Measurements from ENCODE around the gene ESRP2. TPM values are rescaled to one million over a fixed set of nuclear protein-coding genes. Genes with fewer than 3 reads are reported as not detected.
A peak's percentile ranks its signal among the peaks of the same experiment; 100 is the strongest.

ESRP2 gene
- polyA plus RNA-seq, 2 donors, result 80.5 to 90.5 TPM

GRCh38 chr16:68264128-68265077 is 28.5 kb upstream of the ESRP2 start, which contains the start of gene SLC7A6:
TSS of gene SLC7A6 (plus strand) at chr16:68264526. CDS start at chr16:68274727, 10,201 bp downstream.
- peaks cover 3% of the 10 kb centered on the region in 2 donors for H3K4me1 ChIP-seq (ENCODE audit: control insufficient read depth in 2 of 2, insufficient read depth in 2 of 2, low read length in 1 of 2)

GRCh38 chr16:68263559-68264127 is 27.7 kb upstream of the ESRP2 start:
- 37 to 40% methylated on average over 11 of the region's 11 CpGs for WGBS, 2 donors
- Histone ChIP-seq H3K27ac (ENCODE audit: low read depth in 2 of 2, low read length in 1 of 2) (peak overlapping the region; percentile 94 to 96), H3K4me1 (ENCODE audit: control insufficient read depth in 2 of 2, insufficient read depth in 2 of 2, low read length in 1 of 2) (peaks cover 3% of the 10 kb centered on the region in 2 donors), H3K9me3 (ENCODE audit: control insufficient read depth in 2 of 2, insufficient read depth in 1 of 2, low read depth in 1 of 2, low read length in 1 of 2) (no peaks in the 10 kb centered on the region), H3K36me3 (ENCODE audit: control insufficient read depth in 2 of 2, insufficient read depth in 2 of 2, low read length in 1 of 2) (peaks cover 0 to 11% of the 10 kb centered on the region in 2 donors), H3K4me3 (ENCODE audit: low read depth in 1 of 2, low read length in 2 of 2) (peak overlapping the region; percentile 76 to 87), H3K27me3 (ENCODE audit: control insufficient read depth in 1 of 2, insufficient read depth in 2 of 2, low read length in 2 of 2) (no peaks in the 10 kb centered on the region)

More at GRCh38 chr16:68264128-68265077, 28.5 kb upstream of the ESRP2 start, which contains the start of gene SLC7A6:
- WGBS, 2 donors, result 0% methylated on average over 77 to 123 of the region's 123 CpGs
- peak within 1 kb of the TSS; percentile 76 to 87 for H3K4me3 ChIP-seq (ENCODE audit: low read depth in 1 of 2, low read length in 2 of 2)
- peaks cover 0 to 10% of the 10 kb centered on the region in 2 donors for H3K36me3 ChIP-seq (ENCODE audit: control insufficient read depth in 2 of 2, insufficient read depth in 2 of 2, low read length in 1 of 2)
- H3K9me3 ChIP-seq (ENCODE audit: control insufficient read depth in 2 of 2, insufficient read depth in 1 of 2, low read depth in 1 of 2, low read length in 1 of 2), result no peaks in the 10 kb centered on the region
- peak within 1 kb of the TSS; percentile 94 to 96 for H3K27ac ChIP-seq (ENCODE audit: low read depth in 2 of 2, low read length in 1 of 2)
- H3K27me3 ChIP-seq (ENCODE audit: control insufficient read depth in 1 of 2, insufficient read depth in 2 of 2, low read length in 2 of 2), result no peaks in the 10 kb centered on the region

GRCh38 chr16:68259007-68259825 is 23.3 kb upstream of the ESRP2 start:
- Histone ChIP-seq H3K9me3 (ENCODE audit: control insufficient read depth in 2 of 2, insufficient read depth in 1 of 2, low read depth in 1 of 2, low read length in 1 of 2) (no peaks in the 10 kb centered on the region), H3K36me3 (ENCODE audit: control insufficient read depth in 2 of 2, insufficient read depth in 2 of 2, low read length in 1 of 2) (peaks cover 0 to 22% of the 10 kb centered on the region in 2 donors), H3K27ac (ENCODE audit: low read depth in 2 of 2, low read length in 1 of 2) (no peak overlapping the region), H3K4me1 (ENCODE audit: control insufficient read depth in 2 of 2, insufficient read depth in 2 of 2, low read length in 1 of 2) (peaks cover 3 to 8% of the 10 kb centered on the region in 2 donors), H3K4me3 (ENCODE audit: low read depth in 1 of 2, low read length in 2 of 2) (no peak overlapping the region), H3K27me3 (ENCODE audit: control insufficient read depth in 1 of 2, insufficient read depth in 2 of 2, low read length in 2 of 2) (no peaks in the 10 kb centered on the region)
- 90% methylated on average over 27 of the region's 27 CpGs for WGBS, 2 donors

- H3K4me3 ChIP-seq (ENCODE audit: low read depth in 1 of 2, low read length in 2 of 2), result no peak overlapping the region
- no peaks in the 10 kb centered on the region for H3K9me3 ChIP-seq (ENCODE audit: control insufficient read depth in 2 of 2, insufficient read depth in 1 of 2, low read depth in 1 of 2, low read length in 1 of 2)
- peaks cover 0 to 5% of the 10 kb centered on the region in 2 donors for H3K4me1 ChIP-seq (ENCODE audit: control insufficient read depth in 2 of 2, insufficient read depth in 2 of 2, low read length in 1 of 2)
- H3K27ac ChIP-seq (ENCODE audit: low read depth in 2 of 2, low read length in 1 of 2), result peak overlapping the region in 1 of 2 donors; percentile 50
- 67 to 69% methylated on average over 13 of the region's 13 CpGs for WGBS, 2 donors
- peaks cover 0 to 25% of the 10 kb centered on the region in 2 donors for H3K36me3 ChIP-seq (ENCODE audit: control insufficient read depth in 2 of 2, insufficient read depth in 2 of 2, low read length in 1 of 2)
- H3K27me3 ChIP-seq (ENCODE audit: control insufficient read depth in 1 of 2, insufficient read depth in 2 of 2, low read length in 2 of 2), result no peaks in the 10 kb centered on the region
Measured at GRCh38 chr16:68257906-68258800, 22.2 kb upstream of the ESRP2 start.

GRCh38 chr16:68257251-68257905 is 21.5 kb upstream of the ESRP2 start:
- H3K4me3 ChIP-seq (ENCODE audit: low read depth in 1 of 2, low read length in 2 of 2), result no peak overlapping the region
- H3K4me1 ChIP-seq (ENCODE audit: control insufficient read depth in 2 of 2, insufficient read depth in 2 of 2, low read length in 1 of 2), result peaks cover 0 to 5% of the 10 kb centered on the region in 2 donors
- H3K27me3 ChIP-seq (ENCODE audit: control insufficient read depth in 1 of 2, insufficient read depth in 2 of 2, low read length in 2 of 2), result no peaks in the 10 kb centered on the region
- peaks cover 0 to 25% of the 10 kb centered on the region in 2 donors for H3K36me3 ChIP-seq (ENCODE audit: control insufficient read depth in 2 of 2, insufficient read depth in 2 of 2, low read length in 1 of 2)
- no peaks in the 10 kb centered on the region for H3K9me3 ChIP-seq (ENCODE audit: control insufficient read depth in 2 of 2, insufficient read depth in 1 of 2, low read depth in 1 of 2, low read length in 1 of 2)
- 76 to 82% methylated on average over 6 of the region's 6 CpGs for WGBS, 2 donors
- H3K27ac ChIP-seq (ENCODE audit: low read depth in 2 of 2, low read length in 1 of 2), result peak overlapping the region in 1 of 2 donors; percentile 48

- Histone ChIP-seq H3K36me3 (ENCODE audit: control insufficient read depth in 2 of 2, insufficient read depth in 2 of 2, low read length in 1 of 2) (peaks cover 0 to 25% of the 10 kb centered on the region in 2 donors), H3K4me3 (ENCODE audit: low read depth in 1 of 2, low read length in 2 of 2) (no peak overlapping the region), H3K4me1 (ENCODE audit: control insufficient read depth in 2 of 2, insufficient read depth in 2 of 2, low read length in 1 of 2) (peaks cover 0 to 5% of the 10 kb centered on the region in 2 donors), H3K27ac (ENCODE audit: low read depth in 2 of 2, low read length in 1 of 2) (no peak overlapping the region), H3K27me3 (ENCODE audit: control insufficient read depth in 1 of 2, insufficient read depth in 2 of 2, low read length in 2 of 2) (no peaks in the 10 kb centered on the region), H3K9me3 (ENCODE audit: control insufficient read depth in 2 of 2, insufficient read depth in 1 of 2, low read depth in 1 of 2, low read length in 1 of 2) (no peaks in the 10 kb centered on the region)
- WGBS, 2 donors, result 89 to 94% methylated on average over 18 of the region's 18 CpGs
Measured at GRCh38 chr16:68255712-68256111, 19.8 kb upstream of the ESRP2 start.

- peaks cover 0 to 14% of the 10 kb centered on the region in 2 donors for H3K36me3 ChIP-seq (ENCODE audit: control insufficient read depth in 2 of 2, insufficient read depth in 2 of 2, low read length in 1 of 2)
Measured at GRCh38 chr16:68253721-68254120, 17.8 kb upstream of the ESRP2 start.

GRCh38 chr16:68252383-68252782 is 16.5 kb upstream of the ESRP2 start:
- 85 to 87% methylated on average over 5 of the region's 5 CpGs for WGBS, 2 donors
- no peak overlapping the region for H3K27ac ChIP-seq (ENCODE audit: low read depth in 2 of 2, low read length in 1 of 2)
- H3K27me3 ChIP-seq (ENCODE audit: control insufficient read depth in 1 of 2, insufficient read depth in 2 of 2, low read length in 2 of 2), result no peaks in the 10 kb centered on the region
- H3K4me1 ChIP-seq (ENCODE audit: control insufficient read depth in 2 of 2, insufficient read depth in 2 of 2, low read length in 1 of 2), result peaks cover 0 to 2% of the 10 kb centered on the region in 2 donors
- H3K4me3 ChIP-seq (ENCODE audit: low read depth in 1 of 2, low read length in 2 of 2), result no peak overlapping the region
- peaks cover 0 to 14% of the 10 kb centered on the region in 2 donors for H3K36me3 ChIP-seq (ENCODE audit: control insufficient read depth in 2 of 2, insufficient read depth in 2 of 2, low read length in 1 of 2)
- no peaks in the 10 kb centered on the region for H3K9me3 ChIP-seq (ENCODE audit: control insufficient read depth in 2 of 2, insufficient read depth in 1 of 2, low read depth in 1 of 2, low read length in 1 of 2)

More at GRCh38 chr16:68253721-68254120, 17.8 kb upstream of the ESRP2 start:
- no peaks in the 10 kb centered on the region for H3K9me3 ChIP-seq (ENCODE audit: control insufficient read depth in 2 of 2, insufficient read depth in 1 of 2, low read depth in 1 of 2, low read length in 1 of 2)
- peaks cover 0 to 5% of the 10 kb centered on the region in 2 donors for H3K4me1 ChIP-seq (ENCODE audit: control insufficient read depth in 2 of 2, insufficient read depth in 2 of 2, low read length in 1 of 2)
- H3K27me3 ChIP-seq (ENCODE audit: control insufficient read depth in 1 of 2, insufficient read depth in 2 of 2, low read length in 2 of 2), result no peaks in the 10 kb centered on the region
- no peak overlapping the region for H3K27ac ChIP-seq (ENCODE audit: low read depth in 2 of 2, low read length in 1 of 2)
- 88 to 91% methylated on average over 4 of the region's 4 CpGs for WGBS, 2 donors
- no peak overlapping the region for H3K4me3 ChIP-seq (ENCODE audit: low read depth in 1 of 2, low read length in 2 of 2)

Data from esophagus (tissue), 2 donors.